SK-N-SH (cell line): ENCODE measurements around the gene HBQ1. TPM values are rescaled to one million over a fixed set of nuclear protein-coding genes. Genes with fewer than 3 reads are reported as not detected.
A peak's percentile ranks its signal among the peaks of the same experiment; 100 is the strongest.

Experiments used
- CTCF ChIA-PET: fragments of 300-600, 350-600 bp; formaldehyde crosslinking; extraction: SDS; loops from one replicate; lab custom pipeline; 2021; lab: Yijun Ruan, JAX
- POLR2A ChIA-PET: fragments of 350-600 bp; sonication (Branson Sonifier 250); formaldehyde crosslinking; extraction: SDS; loops from one replicate; lab custom pipeline; 2020; ENCODE audit warnings: antibody characterized with exemption, inconsistent platforms; lab: Yijun Ruan, JAX
- DNase-seq: peaks from one replicate; pipeline ENCODE4 v3.0.0; 2012
- H2AFZ ChIP-seq: fragments of 200-600 bp; sonication (generic); 2 replicates; pipeline ENCODE4 v1.8.1; 2016; ENCODE audit warnings: antibody characterized with exemption, mild to moderate bottlenecking, low read depth
- H3F3A ChIP-seq: fragments of 200-600 bp; sonication (generic); replicated peaks from 2 replicates; pipeline ENCODE3; 2016; ENCODE audit warnings: antibody characterized with exemption, mild to moderate bottlenecking; ENCODE audit not compliant: insufficient read depth
- H3K27ac ChIP-seq, 2 experiments: fragments of 200-500 bp in 1 of 2; fragments of 200-600 bp in 1 of 2; sonication (Bioruptor generic) in 1 of 2; sonication (generic), shearing (Covaris generic) in 1 of 2; 2 replicates each; pipeline versions ENCODE4 v1.5.1 to v1.6.1; 2014 to 2016; ENCODE audit warnings: low read depth in 2 of 2, inconsistent platforms in 1 of 2, low read length in 1 of 2, mild to moderate bottlenecking in 1 of 2, mixed read lengths in 1 of 2
- H3K27me3 ChIP-seq: fragments of 200-600 bp; sonication (generic), shearing (Covaris generic); 2 replicates; pipeline ENCODE4 v1.6.1; 2016; ENCODE audit warnings: mixed run types; ENCODE audit not compliant: insufficient read depth
- H3K36me3 ChIP-seq, 2 experiments: fragments of 200-500 bp in 1 of 2; fragments of 200-600 bp in 1 of 2; sonication (Bioruptor generic) in 1 of 2; sonication (generic) in 1 of 2; replicated peaks in 1 of 2; 2 replicates each; pipeline versions ENCODE3 to v1.5.1; 2014 to 2016; ENCODE audit warnings: low read length in 1 of 2, mild to moderate bottlenecking in 1 of 2; ENCODE audit not compliant: insufficient read depth in 2 of 2, control insufficient read depth in 1 of 2
- H3K4me1 ChIP-seq, 2 experiments: fragments of 200-500 bp in 1 of 2; fragments of 200-600 bp in 1 of 2; sonication (Bioruptor generic) in 1 of 2; sonication (generic), shearing (Covaris generic) in 1 of 2; 2 replicates each; pipeline versions ENCODE4 v1.5.1 to v1.6.1; 2014 to 2016; ENCODE audit warnings: low read depth in 1 of 2, low read length in 1 of 2, mixed run types in 1 of 2; ENCODE audit not compliant: insufficient read depth in 2 of 2, control insufficient read depth in 1 of 2
- H3K4me2 ChIP-seq: fragments of 200-600 bp; sonication (generic), shearing (Covaris generic); 2 replicates; pipeline ENCODE4 v1.6.1; 2017; ENCODE audit warnings: mixed run types
- H3K4me3 ChIP-seq, 2 experiments: fragments of 200-500 bp in 1 of 2; fragments of 200-600 bp in 1 of 2; sonication (Bioruptor generic) in 1 of 2; sonication (generic), shearing (Covaris generic) in 1 of 2; 2 replicates each; pipeline versions ENCODE4 v1.5.1 to v1.8.1; 2014 to 2016; ENCODE audit warnings: low read depth in 2 of 2, inconsistent platforms in 1 of 2, low read length in 1 of 2, mild to moderate bottlenecking in 1 of 2, mixed read lengths in 1 of 2, moderate library complexity in 1 of 2
- H3K79me2 ChIP-seq: fragments of 200-600 bp; sonication (generic); 2 replicates; pipeline ENCODE4 v1.8.1; 2017; ENCODE audit warnings: mild to moderate bottlenecking; ENCODE audit not compliant: insufficient read depth
- H3K9ac ChIP-seq: fragments of 200-600 bp; sonication (generic); 2 replicates; pipeline ENCODE4 v1.6.1; 2017; ENCODE audit warnings: mixed run types
- H3K9me2 ChIP-seq: fragments of 200-600 bp; sonication (generic); 2 replicates; pipeline ENCODE4 v1.6.1; 2017; ENCODE audit warnings: mixed run types
- H3K9me3 ChIP-seq: fragments of 200-600 bp; sonication (generic); 2 replicates; pipeline ENCODE4 v1.6.1; 2017; ENCODE audit warnings: mixed run types, mild to moderate bottlenecking, moderate library complexity
- H4K20me1 ChIP-seq: fragments of 200-600 bp; sonication (generic); 2 replicates; pipeline ENCODE4 v1.6.1; 2017; ENCODE audit warnings: mild to moderate bottlenecking, mixed run types; ENCODE audit not compliant: insufficient read depth
- CHD2 ChIP-seq: fragments of 150-350 bp; IDR thresholded peaks from 2 replicates; pipeline ENCODE4 v1.6.1; 2018; ENCODE audit warnings: low read length; ENCODE audit not compliant: partially characterized antibody
- ELF1 ChIP-seq: IDR thresholded peaks from 2 replicates; pipeline ENCODE4 v1.4.0; 2012
- EZH2phosphoT487 ChIP-seq: fragments of 200-600 bp; sonication (generic); IDR thresholded peaks from 2 replicates; pipeline ENCODE4 v1.6.1; 2017; ENCODE audit warnings: low read depth, mixed run types, mild to moderate bottlenecking, antibody characterized with exemption, moderate library complexity, borderline replicate concordance
- GABPA ChIP-seq: IDR thresholded peaks from 2 replicates; pipeline ENCODE4 v1.4.0; 2012; ENCODE audit warnings: low read depth, mild to moderate bottlenecking
- JUND ChIP-seq: IDR thresholded peaks from 2 replicates; pipeline ENCODE4 v1.4.0; 2012
- MAX ChIP-seq: IDR thresholded peaks from 2 replicates; pipeline ENCODE4 v1.4.0; 2012; ENCODE audit warnings: low read depth
- NFIC ChIP-seq: IDR thresholded peaks from 2 replicates; pipeline ENCODE4 v1.4.0; 2012; ENCODE audit warnings: borderline replicate concordance
- PBX3 ChIP-seq: IDR thresholded peaks from 2 replicates; pipeline ENCODE4; 2012
- RAD21 ChIP-seq: IDR thresholded peaks from 2 replicates; pipeline ENCODE4 v1.6.1; 2012; ENCODE audit warnings: mild to moderate bottlenecking, low read length
- RFX5 ChIP-seq: IDR thresholded peaks from 2 replicates; pipeline ENCODE4 v1.6.1; 2012; ENCODE audit warnings: mild to moderate bottlenecking, improper control_type of control experiment, low read length
- TCF12 ChIP-seq: IDR thresholded peaks from 2 replicates; pipeline ENCODE4 v1.4.0; 2012
- YY1 ChIP-seq: IDR thresholded peaks from 2 replicates; pipeline ENCODE4 v1.4.0; 2012; ENCODE audit warnings: low read depth, mild to moderate bottlenecking
- WGBS: methylation state at CpG from one replicate; pipeline ENCODE4 v1.1.6; 2017; ENCODE audit warnings: low lambda C conversion rate; 5-methylcytosine and 5-hydroxymethylcytosine counted together
- polyA plus RNA-seq, 3 experiments: library from polyadenylated mRNA; depleted of rRNA; stranded (reverse); fragments of >200 nt; gene quantifications; 2 replicates each; pipeline ENCODE4 v1.2.3, GENCODE V29; 2012

HBQ1 gene
- polyA plus RNA-seq, 1 of the 3 experiments (the other 2 are of a cell fraction), result 5.2 TPM

- TF ChIP-seq PBX3, result no peak
- TF ChIP-seq, all 33 proteins: peak for 0
Observed at GRCh38 chr16:133716-134115, 46.5 kb upstream of the HBQ1 start (continued).

GRCh38 chr16:138049-138417 is 42.2 kb upstream of the HBQ1 start:
- H4K20me1 ChIP-seq, result no peaks in the 10 kb centered on the region
- peak overlapping the region; percentile 82; the same call in 1 of the 2 replicates for H2AFZ ChIP-seq
- peak overlapping the region; percentile 65 to 95 for H3K4me3 ChIP-seq
- H3K79me2 ChIP-seq, result peaks cover 42% of the 10 kb centered on the region
- peak; percentile 76 for DNase-seq
- H3K4me1 ChIP-seq, result peaks cover 4% of the 10 kb centered on the region in 2 experiments; a peak in 1 of 4 replicates
- ChIA-PET CTCF (interaction anchor here (0.6 to 3.4 kb wide), 6 partner anchors 13 to 224 kb away, joined by 3 to 15 read pairs (median 6); partner anchors contain the start of gene HBQ1), POLR2A (interaction anchor here (0.6 kb wide), 1 partner anchor 11 kb away, joined by 3 read pairs; no protein-coding TSS in a partner anchor)
- 3% methylated on average over 30 of the region's 30 CpGs for WGBS
- peak overlapping the region; percentile 98 for H3K4me2 ChIP-seq
- no peaks in the 10 kb centered on the region for H3K9me2 ChIP-seq
- H3K36me3 ChIP-seq, result peaks cover 0 to 4% of the 10 kb centered on the region in 2 experiments
- H3F3A ChIP-seq, result peaks cover 6% of the 10 kb centered on the region
- H3K9me3 ChIP-seq, result no peaks in the 10 kb centered on the region
- H3K9ac ChIP-seq, result peak overlapping the region; percentile 94
- no peak for TF ChIP-seq GABPA
- H3K27ac ChIP-seq, result peak overlapping the region; percentile 30 to 68; a peak in 3 of 4 replicates
- H3K27me3 ChIP-seq, result no peaks in the 10 kb centered on the region

- peaks cover 28% of the 10 kb centered on the region for H3K79me2 ChIP-seq
- H2AFZ ChIP-seq, result no peak overlapping the region
- no peak for TF ChIP-seq EZH2phosphoT487
- no peak for TF ChIP-seq TCF12
- TF ChIP-seq CHD2, result no peak
- TF ChIP-seq RFX5, result no peak
- no peak for TF ChIP-seq JUND
- TF ChIP-seq ELF1, result no peak
- no peak for TF ChIP-seq PBX3
- no peak for TF ChIP-seq NFIC
- no peak for TF ChIP-seq YY1
- TF ChIP-seq RAD21, result no peak
- TF ChIP-seq MAX, result no peak
- no peaks in the 10 kb centered on the region for H3K9me3 ChIP-seq
- ChIA-PET CTCF (interaction anchor here (1.5 to 3.4 kb wide), 2 partner anchors 23 to 40 kb away, joined by 5 to 13 read pairs; partner anchors contain the start of gene HBQ1), POLR2A (no interaction called here)
- H3K9me2 ChIP-seq, result no peaks in the 10 kb centered on the region
- no peak overlapping the region for H3K9ac ChIP-seq
- no peaks in the 10 kb centered on the region for H4K20me1 ChIP-seq
- peaks cover 4% of the 10 kb centered on the region in 2 experiments; a peak in 1 of 4 replicates for H3K4me1 ChIP-seq
- no peaks in the 10 kb centered on the region for H3K27me3 ChIP-seq
- H3F3A ChIP-seq, result no peaks in the 10 kb centered on the region
- H3K4me2 ChIP-seq, result no peak overlapping the region
- H3K27ac ChIP-seq, result no peak overlapping the region
- H3K4me3 ChIP-seq, result no peak overlapping the region
- H3K36me3 ChIP-seq, result peaks cover 0 to 4% of the 10 kb centered on the region in 2 experiments
- no peak for DNase-seq
- WGBS, result 80% methylated on average over 10 of the region's 10 CpGs
Observed at GRCh38 chr16:140175-140857, 39.9 kb upstream of the HBQ1 start.
